GM12892 (cell line): Measurements from ENCODE around the gene GGT7.

Source experiments
- POLR2A ChIP-seq: IDR thresholded peaks from 2 replicates; pipeline ENCODE4 v1.6.1; 2011; ENCODE audit warnings: low read depth, low read length, control low read depth
- POLR2AphosphoS5 ChIP-seq: IDR thresholded peaks from 2 replicates; pipeline ENCODE4 v1.6.1; 2011; ENCODE audit warnings: low read depth, low read length, control low read depth
- TAF1 ChIP-seq: IDR thresholded peaks from 2 replicates; pipeline ENCODE4 v1.6.1; 2011; ENCODE audit warnings: low read depth, mild to moderate bottlenecking, control low read depth, low read length, borderline replicate concordance

DNA sequence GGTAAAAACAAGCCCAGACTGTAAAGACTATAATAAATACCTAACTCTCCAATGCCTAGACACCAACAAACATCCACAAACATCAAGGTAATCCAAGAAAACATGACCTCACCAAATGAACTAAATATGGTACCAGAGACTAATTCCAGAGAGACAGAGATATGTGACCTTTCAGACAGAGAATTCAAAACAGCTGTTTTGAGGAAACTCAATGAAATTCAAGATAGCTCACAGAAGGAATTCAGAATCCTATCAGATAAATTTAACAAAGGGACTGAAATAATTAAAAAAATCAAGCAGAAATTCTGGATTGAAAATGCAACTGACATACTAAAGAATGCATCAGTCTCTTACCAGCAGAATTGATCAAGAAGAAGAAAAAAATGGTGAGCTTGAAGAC, 73.8 kb downstream of the GGT7 start:
- TF ChIP-seq POLR2AphosphoS5, result no peak
- TF ChIP-seq POLR2A, result no peak
- TF ChIP-seq TAF1, result no peak
